Kidney glomerular epithelial cell (primary cell): Measurements from ENCODE around the gene ITLN1.

Experiments used
- DNase-seq: peaks from one replicate; lab custom pipeline; 2025; lab: John Stamatoyannopoulos, UW

The ITLN1 gene

GRCh38 chr1:160858097-160858496 lies 26.9 kb downstream of the ITLN1 start:
- DNase-seq: no peak

- no peak for DNase-seq
Measured at GRCh38 chr1:160855181-160855981, 29.6 kb downstream of the ITLN1 start.

- no peak for DNase-seq
Measured at GRCh38 chr1:160853754-160854153, 31.2 kb downstream of the ITLN1 start.

GRCh38 chr1:160853014-160853413 lies 32.0 kb downstream of the ITLN1 start:
- no peak for DNase-seq

- no peak for DNase-seq
Measured at GRCh38 chr1:160850993-160851392, 34.0 kb downstream of the ITLN1 start.

GRCh38 chr1:160850541-160850940 lies 34.4 kb downstream of the ITLN1 start:
- DNase-seq: no peak

GRCh38 chr1:160846281-160846680 lies 38.7 kb downstream of the ITLN1 start:
- DNase-seq: no peak

- no peak for DNase-seq
Measured at GRCh38 chr1:160844447-160845232, 40.3 kb downstream of the ITLN1 start.

- no peak for DNase-seq
Measured at GRCh38 chr1:160841079-160841478, 43.9 kb downstream of the ITLN1 start.

- DNase-seq: no peak
Measured at GRCh38 chr1:160839746-160840145, 45.2 kb downstream of the ITLN1 start.

- DNase-seq: no peak
Measured at GRCh38 chr1:160838888-160839287, 46.1 kb downstream of the ITLN1 start.

GRCh38 chr1:160837558-160838205 lies 47.3 kb downstream of the ITLN1 start:
- DNase-seq: no peak

GRCh38 chr1:160836981-160837557 lies 47.9 kb downstream of the ITLN1 start:
- DNase-seq: no peak

- DNase-seq: no peak
Measured at GRCh38 chr1:160836561-160836960, 48.4 kb downstream of the ITLN1 start.

GRCh38 chr1:160835751-160836150 lies 49.2 kb downstream of the ITLN1 start:
- DNase-seq: no peak

GRCh38 chr1:160834945-160835565 lies 49.9 kb downstream of the ITLN1 start:
- peak; percentile 3 for DNase-seq

GRCh38 chr1:160830321-160831153 lies 54.4 kb downstream of the ITLN1 start:
- peak; percentile 29 for DNase-seq

- no peak for DNase-seq
Measured at GRCh38 chr1:160829766-160830165, 55.2 kb downstream of the ITLN1 start.

GRCh38 chr1:160827418-160827817 lies 57.6 kb downstream of the ITLN1 start:
- no peak for DNase-seq

GRCh38 chr1:160826546-160826945 lies 58.4 kb downstream of the ITLN1 start:
- no peak for DNase-seq
